Activated T-cell treated with anti-CD3 and anti-CD28 coated beads, Interleukin-2, amount 50 U/mL, for 48 hours (primary cell): ENCODE measurements around the gene SRCIN1.
A peak's percentile ranks its signal among the peaks of the same experiment; 100 is the strongest.

Source experiments
- DNase-seq, 2 experiments: peaks; one replicate each; pipeline ENCODE4 v3.0.0-alpha.2; 2020

SRCIN1 gene

DNA sequence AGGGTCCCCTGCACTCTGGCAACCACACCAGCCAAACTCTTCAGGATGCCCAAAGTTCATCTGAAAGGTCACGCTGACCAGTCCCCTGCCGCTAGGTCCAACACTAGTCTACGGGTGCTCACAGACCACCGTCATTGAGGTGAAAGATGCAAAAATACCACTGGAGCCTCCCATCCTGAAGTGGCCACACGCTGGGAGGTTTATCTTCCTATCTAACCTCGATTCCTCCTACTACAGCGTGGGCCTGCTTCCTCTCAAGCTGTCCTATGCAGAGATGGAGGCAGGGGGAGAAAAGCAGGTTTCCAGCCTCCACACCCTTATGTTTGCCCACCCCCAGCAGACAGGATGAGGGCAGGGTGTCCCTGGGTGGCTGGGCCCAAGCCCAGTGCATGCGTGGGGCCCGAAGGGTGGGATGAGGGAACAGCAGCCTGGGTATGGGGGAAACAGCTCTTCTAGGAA lies 6.3 kb downstream of the SRCIN1 start:
- no peak for DNase-seq

DNA sequence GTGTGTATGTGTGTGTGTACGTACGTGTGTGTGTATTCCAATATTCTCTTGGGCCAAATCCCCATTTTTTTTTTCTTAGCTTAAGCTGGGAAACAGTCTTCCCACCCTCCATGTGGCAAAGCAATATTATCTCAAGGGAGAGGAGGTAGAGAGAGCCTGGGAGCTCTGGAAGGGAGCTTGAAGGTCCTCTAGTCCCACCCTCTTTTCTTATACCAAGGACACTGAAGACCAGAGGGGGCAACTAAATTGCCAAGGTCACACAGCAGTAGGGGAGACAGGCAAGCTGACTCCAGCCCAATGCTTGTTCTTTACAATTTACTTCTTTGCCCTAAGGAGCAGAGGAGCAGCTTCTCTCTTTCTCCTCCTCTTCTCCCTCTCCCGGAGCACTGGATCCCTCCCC lies 6.8 kb downstream of the SRCIN1 start:
- DNase-seq: no peak

DNA sequence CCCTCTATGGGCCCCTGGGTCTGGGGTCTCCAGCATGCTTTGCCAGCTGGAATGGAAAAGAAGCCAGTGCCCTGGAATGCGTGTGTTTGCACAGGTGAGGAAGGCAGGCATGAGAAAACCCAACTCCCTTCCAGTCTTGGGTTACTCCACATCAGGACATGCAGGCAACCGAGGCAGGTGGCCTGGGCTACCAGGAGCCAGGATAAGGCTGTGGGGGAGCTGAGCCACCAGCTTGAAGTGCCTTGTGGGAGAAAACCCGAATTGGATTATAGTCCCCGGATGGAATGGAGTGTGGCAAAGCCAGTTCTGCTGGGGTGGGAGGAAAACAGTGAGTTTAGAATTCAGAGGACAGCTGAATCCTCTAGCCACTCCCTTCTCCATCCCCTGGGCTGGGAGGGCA lies 7.2 kb downstream of the SRCIN1 start:
- no peak for DNase-seq

DNA sequence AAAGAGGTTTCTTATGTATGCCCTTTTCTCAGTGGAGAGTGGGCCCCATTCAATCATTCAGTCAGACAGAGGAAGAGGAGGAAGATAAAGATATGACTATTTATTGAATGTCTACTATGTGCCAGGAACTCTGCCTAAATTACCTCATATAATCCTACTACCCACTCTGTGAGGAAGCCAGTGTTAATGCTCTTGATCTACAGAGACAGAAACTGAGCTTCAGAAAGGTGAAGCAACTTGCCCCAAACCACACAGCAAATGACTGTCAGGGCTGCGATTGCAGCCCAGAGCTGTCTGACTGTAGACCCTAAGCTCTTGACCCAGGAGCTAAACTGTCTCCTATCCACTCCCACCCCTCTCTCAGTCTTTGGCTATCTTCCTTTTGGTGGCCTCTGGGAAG lies 8.4 kb downstream of the SRCIN1 start:
- DNase-seq: no peak

DNA sequence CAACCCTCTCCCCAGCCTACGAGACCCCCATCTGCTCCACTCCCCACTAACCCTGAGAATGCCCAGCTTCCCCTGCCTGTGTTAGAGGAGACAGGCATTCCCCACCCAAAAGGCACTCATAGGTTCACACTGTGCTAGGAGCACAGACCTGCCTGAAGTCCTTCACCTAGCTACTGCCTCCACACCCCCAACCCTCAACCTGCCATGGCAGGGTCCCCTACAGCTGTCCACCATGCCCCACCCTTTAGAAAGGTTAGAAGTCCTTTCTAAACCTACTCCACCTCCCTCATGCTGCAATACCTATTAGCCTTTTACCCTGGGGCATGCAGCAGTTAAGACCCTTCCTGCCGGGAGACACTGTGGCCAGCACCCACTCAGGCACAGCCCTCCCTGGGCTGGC lies 9.1 kb downstream of the SRCIN1 start:
- DNase-seq: no peak

DNA sequence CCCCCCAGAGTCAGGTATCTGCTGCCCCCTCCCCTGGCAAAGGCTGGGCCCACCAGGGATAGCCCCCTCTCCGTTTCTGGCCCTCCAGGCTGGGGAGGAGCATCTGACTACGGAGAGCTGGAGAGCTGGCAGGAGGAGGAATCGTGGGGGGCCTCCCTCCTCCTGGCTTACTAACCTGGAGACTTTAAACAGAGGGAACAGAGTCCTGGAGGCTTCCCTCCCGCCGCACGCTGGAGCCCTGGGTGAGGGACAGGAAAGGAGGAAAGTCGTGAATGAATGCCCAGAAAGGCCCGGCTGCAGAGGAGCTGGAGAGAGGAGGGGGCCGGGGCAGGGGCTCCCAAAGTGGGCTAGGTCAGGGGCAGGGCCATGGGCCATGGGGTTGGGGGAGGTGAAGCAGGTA lies 9.9 kb downstream of the SRCIN1 start:
- DNase-seq: no peak

DNA sequence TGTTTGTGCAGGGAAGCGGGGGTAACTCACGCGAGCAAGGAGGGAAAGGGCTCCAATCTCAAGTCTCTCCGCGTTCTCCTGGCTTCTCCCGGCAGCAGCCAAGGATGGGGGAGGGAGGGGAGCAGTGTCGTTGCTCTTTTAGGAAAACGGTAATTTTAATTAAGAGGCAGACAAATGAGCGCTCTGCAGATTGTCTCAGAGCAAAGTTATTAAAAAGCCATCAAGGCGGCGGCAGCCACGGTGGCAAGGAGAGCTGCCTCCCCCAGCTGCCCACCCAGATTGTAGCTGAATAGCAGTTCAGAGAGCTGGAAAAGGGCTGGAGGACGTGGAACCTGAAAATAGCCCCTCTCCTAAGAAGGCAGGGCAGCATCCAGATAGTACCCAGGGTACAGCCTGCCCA lies 11.6 kb downstream of the SRCIN1 start:
- DNase-seq: no peak

DNA sequence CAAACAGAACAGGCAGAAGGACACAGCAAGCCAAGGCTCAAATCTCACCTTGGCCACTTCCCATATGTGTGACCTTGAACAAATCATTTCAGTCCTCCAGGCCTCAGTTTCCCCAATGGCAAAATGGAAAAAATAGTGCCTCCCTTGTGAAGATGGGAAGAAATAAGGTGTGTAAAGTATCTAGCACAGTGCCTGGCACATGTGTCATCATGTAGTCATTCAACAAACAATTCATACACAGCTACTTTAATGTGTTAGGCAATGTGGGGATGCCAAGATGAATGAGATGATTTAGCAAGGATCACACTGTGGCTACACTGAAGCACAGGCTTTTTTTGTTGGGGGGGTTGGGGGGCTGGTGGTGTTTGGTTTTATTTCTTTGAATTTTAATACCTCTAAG lies 13.3 kb downstream of the SRCIN1 start:
- DNase-seq: no peak

DNA sequence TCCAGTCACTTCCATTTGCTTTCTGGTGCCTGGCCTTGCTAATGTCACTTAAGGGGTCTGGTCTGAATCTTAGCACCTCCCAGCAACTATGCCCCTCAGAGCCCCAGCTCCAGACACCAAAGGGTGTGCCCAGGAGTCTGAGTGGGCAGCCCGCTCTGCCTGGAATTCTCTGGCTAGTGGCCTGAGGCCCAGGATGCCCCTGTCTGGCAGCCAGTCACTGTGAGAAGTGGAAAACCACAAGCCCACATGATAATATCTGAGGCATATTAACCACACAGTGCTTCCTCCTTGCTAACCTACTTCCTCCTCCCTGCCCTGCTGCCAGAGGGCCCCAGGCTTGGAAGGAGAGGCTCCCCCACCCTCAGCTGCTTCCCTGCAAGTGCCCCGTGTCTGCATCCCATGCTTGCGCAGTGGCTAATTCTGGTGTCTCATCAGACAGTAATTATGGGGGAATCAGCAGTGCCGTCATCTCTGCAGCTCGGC lies 14.0 kb downstream of the SRCIN1 start:
- no peak for DNase-seq

DNA sequence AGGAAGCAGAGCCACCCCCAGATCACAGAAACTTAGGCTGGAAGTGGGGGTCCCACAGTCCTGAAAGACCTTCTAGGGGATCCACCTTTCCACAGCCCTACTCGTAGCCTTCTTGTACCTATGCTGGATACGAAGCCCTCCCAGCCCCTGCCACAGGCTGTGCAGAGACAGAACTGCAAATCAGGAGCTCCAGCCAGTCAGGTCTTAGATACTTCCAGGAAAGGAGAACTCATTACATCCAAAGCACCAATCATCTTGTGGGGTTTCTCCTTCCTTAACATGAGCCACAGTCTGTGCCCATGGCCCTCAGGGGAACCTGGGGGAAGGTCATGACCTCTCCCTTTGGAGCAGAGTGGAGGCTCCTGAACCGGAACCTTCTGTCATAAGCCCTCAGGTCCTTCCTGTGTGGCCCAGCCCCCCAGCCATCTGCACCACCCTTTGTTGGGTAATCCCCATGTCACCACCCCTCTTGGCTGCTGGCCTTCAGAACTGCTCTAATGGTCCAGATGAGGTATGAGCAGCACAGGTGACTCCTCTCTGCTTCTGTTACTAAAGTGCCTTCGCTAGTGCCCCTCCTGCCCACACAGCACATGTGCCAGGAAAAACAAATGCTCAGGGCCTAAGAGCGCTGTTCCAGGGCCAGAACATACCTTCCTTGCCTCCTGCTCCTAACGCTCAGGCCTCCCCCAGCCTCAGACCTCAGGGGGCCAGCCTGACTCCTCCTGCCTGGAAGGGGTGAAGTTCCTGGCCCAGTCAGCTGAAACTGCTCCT lies 14.6 kb downstream of the SRCIN1 start:
- DNase-seq: no peak

DNA sequence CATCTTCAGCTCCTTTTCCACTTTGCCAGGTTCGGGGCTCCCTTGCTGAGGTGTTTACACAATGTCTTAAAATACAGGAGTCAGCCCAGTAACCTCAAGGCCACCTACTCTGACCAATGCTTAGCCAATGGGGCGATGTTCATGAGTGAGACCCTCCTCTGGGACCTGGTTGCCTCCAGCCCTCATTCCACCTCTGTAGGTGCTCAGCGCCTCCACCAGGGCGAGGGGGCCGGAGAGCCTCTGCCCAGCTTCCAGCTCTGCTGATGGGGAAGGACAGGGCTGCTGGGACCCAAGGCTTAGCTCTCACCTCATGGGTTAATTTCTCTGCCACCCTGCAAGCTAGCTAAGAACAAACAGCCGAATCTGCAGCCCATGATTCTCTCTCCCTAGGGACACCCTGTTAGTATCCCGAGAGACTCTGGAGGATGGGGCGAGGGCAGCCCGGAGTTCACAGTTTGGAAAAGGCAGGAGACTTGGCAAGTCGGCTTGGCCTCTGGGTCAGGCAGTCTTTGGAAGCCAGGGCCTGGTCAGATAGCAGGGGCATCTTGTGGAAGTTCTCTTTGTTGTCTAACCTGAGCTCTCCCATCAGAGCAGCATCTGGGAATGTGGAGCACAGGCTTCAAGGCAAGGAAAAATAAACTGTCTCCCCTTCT lies 16.2 kb downstream of the SRCIN1 start:
- no peak for DNase-seq

DNA sequence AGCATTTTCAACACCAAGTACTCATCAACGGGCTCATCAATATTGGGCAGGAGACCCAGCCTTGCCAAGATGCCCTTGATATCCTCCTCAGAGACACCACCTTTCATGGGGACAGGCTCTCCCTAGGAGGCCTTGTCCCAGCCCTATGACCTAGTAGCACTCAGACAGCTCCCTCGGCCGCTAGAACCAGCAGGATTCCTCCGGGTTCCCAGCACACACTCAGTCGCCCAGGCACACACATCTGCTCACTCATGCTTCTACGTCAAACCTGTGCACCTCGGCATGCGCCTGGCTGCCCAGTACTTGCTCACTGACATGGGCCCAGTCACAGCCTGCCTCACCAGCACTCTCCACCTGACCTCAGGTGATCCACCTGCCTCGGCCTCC lies 17.0 kb downstream of the SRCIN1 start:
- DNase-seq: no peak

DNA sequence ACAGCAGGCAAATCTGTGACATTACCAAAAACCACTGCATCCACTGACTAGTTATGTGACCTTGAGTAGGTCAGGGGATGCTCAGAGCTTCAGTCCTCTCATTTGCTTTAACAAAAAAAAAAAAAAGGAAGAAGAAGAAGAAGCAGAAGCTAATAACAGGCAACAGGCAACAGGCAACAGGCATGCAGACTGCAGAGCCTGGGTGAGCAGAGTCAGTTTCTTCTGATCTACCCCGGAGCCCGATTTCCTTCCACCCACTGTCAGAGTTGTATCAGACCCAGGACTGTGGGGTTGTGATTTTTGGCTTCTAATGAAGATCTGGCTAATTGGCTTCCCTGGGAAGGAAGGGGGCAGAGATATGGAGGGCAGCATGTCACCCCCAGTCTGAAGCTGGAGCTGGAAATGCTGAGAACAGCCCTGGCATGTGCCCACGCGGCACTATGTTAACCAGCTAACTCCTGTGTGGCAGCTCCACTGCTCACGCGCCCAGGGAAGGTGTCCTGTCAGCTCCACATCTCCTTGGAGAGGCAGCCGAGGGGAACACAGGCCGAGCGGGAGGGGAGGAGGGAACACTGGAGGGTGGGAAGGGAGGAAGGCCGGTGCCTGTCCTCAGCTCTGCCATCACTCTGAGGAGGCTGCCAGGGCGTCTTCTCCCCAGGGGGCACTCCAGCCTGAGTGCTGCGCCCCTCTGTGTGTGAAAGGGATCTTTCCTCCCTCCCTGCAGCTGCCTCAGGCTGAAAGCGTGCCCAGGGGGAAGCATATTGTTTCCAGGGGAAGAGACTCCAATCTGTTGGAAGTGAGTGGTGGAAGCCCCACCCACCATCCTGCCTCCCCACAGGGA lies 17.6 kb downstream of the SRCIN1 start:
- DNase-seq: no peak

DNA sequence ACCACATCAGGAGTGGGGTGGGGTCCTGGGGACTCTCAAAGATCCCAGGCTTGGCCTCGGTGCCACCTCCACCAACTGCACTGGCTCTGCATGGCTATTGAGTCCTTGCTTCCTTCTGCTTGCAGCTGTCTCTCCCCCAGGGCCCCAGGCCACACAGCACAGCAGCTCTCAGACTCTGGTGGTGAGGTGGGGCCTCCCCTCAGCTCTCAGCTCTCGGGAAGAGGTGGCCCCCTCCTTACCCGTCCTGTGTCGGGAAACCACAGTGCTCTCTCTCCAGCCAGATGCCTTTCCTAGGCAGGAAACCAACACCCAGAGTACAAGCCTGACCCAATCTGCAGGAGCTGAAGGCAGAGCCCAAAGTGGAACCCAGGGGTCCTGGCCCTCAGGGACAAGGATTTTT lies 18.5 kb downstream of the SRCIN1 start:
- no peak for DNase-seq

DNA sequence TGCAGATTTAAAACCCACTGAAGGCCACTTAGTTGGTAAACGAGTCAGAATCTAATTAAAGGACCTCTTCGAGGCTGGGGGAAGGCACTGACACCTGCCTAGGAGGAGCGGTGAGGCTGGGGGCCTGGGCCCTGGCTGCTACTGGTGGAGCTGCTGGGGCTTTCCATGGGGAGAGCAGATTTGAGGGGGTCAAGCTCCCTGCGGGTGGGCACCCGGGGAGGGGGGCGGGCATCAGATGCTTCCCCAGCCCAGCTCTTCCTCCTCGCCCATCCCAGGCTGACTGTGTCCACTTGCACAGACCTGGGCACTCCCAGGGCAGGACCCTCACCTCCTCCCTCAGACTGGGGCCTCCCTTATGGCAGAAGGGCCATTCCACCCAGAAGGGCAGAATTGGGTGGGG lies 19.0 kb downstream of the SRCIN1 start:
- no peak for DNase-seq

DNA sequence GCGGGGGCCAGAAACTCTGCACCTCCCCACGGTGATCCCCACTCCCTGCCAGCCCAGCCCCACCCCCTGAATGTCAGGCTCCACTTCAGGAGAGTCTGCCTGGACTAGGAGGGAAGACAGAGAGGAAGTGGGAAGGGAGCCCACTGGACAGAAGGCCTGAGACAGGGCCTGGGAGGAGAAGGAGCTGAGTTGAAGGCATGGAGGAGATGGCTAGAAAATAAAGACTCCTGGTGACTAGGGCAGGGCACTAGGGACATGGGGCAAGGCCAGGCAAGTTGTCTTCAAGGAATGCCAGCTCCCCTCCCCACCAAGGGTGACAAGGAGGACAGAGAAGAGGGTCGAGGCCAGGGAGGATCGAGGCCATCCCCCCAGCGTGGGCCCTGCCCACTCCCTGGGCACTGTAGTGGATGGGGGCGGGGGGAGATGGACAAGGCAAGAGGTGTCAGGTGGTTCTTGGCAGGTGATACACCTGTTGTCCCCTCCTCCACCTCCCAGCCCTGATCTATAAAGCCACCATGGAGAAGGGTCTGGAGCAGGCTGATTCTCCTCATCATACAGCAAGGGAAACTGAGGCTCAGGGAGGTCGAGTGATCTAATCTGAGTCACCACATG lies 19.7 kb downstream of the SRCIN1 start:
- no peak for DNase-seq

DNA sequence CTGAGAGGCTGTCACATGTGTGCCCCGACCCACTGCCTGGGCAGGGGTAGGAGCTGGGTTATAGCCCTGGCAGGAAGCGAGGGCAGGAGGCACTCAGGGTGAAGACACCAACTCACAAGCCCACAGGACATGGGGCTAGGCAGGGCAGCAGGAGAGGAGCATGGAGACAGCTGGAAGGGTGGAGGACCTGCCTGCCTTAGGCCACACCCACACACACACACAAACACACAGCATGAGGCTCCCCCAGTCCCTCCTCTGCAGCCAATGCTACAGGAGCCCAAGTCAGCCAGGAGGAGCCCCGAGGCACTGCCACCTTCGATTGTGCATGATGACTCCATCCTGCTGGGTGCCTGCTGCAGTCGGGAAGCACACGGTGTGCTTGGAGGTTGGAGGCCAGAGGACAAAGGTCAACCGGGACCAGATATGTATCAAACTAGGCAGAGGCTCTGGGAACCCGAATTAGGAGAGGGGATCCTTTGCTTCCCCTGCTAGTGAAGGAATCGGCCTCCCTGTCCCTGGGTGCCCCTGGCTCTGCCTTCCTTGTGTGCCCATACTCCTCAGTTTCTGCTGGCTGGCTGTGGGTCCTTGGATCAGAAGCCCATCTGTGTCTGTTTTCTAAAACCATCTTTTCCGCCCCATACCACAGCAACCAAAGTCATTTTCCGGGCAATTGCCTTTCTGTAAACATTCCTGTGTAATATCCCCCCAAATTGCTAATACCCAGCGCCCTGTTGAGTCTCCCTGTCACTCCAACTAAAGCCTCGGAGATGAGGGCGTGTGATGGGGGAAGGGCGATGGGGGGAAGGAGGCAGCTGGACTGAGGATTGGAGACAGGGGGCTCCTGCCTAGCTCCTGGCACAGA lies 20.5 kb downstream of the SRCIN1 start:
- no peak for DNase-seq

DNA sequence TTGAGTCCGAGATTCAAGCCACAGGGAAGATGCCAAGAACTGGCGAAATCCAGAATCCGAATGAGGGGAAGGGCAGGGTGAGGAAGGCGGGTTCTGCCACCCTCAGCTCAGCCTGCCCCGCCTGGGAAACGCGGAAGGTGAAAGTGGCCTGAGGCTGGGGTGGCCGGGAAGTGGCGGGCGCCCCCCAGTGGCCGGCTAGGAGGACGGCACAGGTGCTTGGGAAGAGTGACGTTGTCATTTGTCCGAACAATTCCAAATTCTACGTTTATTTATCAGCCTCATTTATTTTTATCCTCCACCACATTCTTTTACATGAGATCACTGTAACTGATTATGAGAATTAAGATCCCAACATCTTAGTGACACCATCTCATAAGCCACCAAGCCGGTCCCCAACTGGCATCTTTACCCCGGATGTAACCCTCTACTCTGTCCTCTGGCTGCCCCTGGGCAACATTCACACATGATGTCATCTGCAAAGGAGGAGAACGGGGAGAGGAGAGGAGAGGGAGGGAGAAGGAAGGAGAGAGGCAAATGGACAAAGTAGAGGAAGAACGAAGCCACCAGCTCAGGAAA lies 21.3 kb downstream of the SRCIN1 start:
- DNase-seq: peak; percentile 60 to 77

DNA sequence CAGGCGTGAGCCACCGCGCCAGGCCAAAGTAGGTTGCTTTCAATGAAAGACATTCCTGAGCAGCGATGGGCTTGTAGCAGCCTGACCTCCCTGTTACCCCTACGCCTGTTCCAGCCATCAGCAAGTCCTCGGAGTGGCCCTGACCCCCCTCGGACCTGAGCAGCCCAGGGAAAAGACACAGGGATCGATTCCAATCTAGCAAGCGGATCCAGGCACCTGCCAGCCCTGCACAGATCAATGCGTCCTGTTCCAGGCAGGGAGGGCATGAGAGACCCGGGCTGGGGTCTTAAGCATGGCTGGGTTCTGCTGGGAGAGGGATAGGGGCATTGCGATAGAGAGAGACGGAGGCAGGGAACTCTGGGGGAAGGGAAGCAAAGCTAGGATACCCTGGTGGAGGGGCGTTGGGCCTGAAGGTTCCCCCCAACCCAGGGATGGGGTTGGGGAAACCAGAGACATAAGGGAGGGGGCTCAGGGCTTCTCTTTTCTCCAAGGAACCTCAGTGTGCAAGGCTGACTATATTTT lies 21.9 kb downstream of the SRCIN1 start:
- DNase-seq: no peak

DNA sequence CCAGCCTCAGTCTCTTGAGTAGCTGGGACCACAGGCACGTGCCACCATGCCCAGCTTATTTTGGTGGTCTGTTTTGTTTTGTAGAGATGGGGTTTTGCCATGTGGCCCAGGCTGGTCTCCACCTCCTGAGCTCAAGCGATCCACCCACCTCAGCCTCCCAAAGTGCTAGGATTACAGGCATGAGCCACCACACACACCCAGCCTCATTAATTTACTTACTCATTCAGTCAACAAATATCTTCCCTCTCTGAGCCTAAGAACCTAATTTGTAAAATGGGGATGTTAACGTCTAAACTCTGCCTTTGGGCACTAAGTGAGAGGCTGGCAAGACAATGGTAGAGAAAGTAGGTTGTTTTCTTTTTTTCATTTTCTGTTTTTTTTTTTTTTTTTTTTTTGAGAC lies 22.6 kb downstream of the SRCIN1 start:
- no peak for DNase-seq

DNA sequence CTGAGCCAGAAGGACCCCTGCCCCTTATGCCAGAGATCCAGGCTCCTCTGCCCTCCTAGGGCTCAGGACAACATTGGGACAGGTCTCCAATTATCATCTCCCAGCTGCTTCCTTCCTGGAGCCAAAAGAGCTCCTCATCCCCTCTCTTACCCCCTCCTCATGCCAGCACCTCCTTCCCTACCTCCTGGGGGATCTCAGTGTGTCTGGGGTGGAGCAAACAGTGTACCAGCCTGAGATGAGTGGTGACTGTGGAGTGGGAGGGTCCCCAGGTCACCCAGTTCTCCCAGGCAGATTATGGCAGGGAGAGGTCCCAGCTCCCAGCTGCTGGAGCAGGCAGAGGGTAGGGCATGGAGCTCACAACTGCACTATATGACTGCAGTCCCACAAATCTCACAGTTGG lies 23.7 kb downstream of the SRCIN1 start:
- DNase-seq: no peak

DNA sequence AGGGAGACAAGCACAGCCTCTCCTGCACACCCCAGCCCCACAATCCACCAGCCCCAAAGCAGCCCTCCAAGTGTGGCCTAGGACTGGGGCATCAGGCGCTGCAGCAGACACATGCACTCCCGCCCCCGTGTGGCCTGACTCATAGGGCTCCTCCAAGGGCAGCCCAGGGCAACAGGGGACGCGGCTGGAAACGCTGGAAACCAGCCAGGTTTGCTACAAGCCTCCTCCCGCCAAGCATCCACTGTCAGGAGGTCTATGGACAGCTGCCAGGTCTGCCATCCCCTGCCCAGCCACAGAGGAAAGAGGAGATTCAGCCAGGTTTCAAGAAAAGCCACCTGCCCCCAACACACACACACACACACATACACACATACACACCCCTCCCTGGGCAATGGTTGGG lies 25.8 kb downstream of the SRCIN1 start:
- DNase-seq: peak in 1 of 2 experiments; percentile 56
